ENCODE measurements around the gene PCDHGA8. TPM values are rescaled to one million over a fixed set of nuclear protein-coding genes. Genes with fewer than 3 reads are reported as not detected.
"Not testable (repeated sequence)": the region's sequence is repeated elsewhere in the genome, so short reads cannot be mapped to it uniquely, and the experiment has no call there.

The PCDHGA8 gene
- total RNA-seq, 6 experiments from 2014 or later = 0.27 to 0.88 (median 0.50) TPM

- TF ChIP-seq, protein P1, sequence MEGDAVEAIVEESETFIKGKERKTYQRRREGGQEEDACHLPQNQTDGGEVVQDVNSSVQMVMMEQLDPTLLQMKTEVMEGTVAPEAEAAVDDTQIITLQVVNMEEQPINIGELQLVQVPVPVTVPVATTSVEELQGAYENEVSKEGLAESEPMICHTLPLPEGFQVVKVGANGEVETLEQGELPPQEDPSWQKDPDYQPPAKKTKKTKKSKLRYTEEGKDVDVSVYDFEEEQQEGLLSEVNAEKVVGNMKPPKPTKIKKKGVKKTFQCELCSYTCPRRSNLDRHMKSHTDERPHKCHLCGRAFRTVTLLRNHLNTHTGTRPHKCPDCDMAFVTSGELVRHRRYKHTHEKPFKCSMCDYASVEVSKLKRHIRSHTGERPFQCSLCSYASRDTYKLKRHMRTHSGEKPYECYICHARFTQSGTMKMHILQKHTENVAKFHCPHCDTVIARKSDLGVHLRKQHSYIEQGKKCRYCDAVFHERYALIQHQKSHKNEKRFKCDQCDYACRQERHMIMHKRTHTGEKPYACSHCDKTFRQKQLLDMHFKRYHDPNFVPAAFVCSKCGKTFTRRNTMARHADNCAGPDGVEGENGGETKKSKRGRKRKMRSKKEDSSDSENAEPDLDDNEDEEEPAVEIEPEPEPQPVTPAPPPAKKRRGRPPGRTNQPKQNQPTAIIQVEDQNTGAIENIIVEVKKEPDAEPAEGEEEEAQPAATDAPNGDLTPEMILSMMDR (IDR thresholded peaks at IDR 0.05) = peak; percentile 47 to 70 (median 58)
- ATAC-seq = peak; percentile 98 to 100 (median 99)
- H3K27ac ChIP-seq; H3K4me1 ChIP-seq; H3K27me3 ChIP-seq; intact Hi-C loops (cut with DNase I); H3K36me3 ChIP-seq: not testable (repeated sequence)
- 3% methylated on average over 18 of the region's 43 CpGs for WGBS (ENCODE audit: insufficient coverage, low coverage, low lambda C conversion rate, missing lambda C conversion rate)
- peak in 1 of 3 donors; percentile 57 for DNase-seq
- Histone ChIP-seq H3K4me3 (peak within 1 kb of the TSS; percentile 33 to 49 (median 38)), H3K9me3 (peaks cover 0 to 15% (median 6%) of the 10 kb centered on the region in 4 donors)
Observed at GRCh38 chr5:141397756-141398551, 5.5 kb downstream of the PCDHGA8 start, which contains the start of gene PCDHGB5. Gene PCDHGB5 (plus strand): TSS chr5:141397947. CDS start chr5:141398128, 181 bp downstream.

DNA sequence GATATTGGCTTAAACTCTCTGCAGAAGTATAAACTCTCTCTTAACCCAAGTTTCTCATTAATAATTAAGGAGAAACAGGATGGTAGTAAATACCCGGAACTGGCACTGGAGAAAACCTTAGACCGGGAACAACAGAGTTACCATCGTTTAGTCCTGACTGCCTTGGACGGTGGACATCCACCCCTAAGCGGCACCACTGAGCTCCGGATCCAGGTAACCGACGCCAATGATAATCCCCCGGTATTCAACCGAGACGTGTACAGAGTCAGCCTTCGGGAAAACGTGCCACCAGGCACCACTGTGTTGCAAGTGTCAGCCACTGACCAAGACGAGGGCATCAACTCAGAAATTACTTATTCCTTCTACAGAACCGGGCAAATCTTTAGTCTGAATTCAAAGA lies 6.2 kb downstream of the PCDHGA8 start:
- 22% methylated on average over 7 of the region's 15 CpGs for WGBS (ENCODE audit: insufficient coverage, low coverage, low lambda C conversion rate, missing lambda C conversion rate)
- Histone ChIP-seq H3K36me3 (no peaks in the 10 kb centered on the region), H3K27me3 (no peaks in the 10 kb centered on the region), H3K9me3 (peaks cover 0 to 17% (median 7%) of the 10 kb centered on the region in 4 donors), H3K4me1 (no peaks in the 10 kb centered on the region), H3K4me3 (no peak overlapping the region), H3K27ac (no peak overlapping the region)
- ATAC-seq (no peak), DNase-seq (no peak)
- intact Hi-C loops (cut with DNase I) = no loop called here
- no peak for TF ChIP-seq POLR2A (IDR thresholded peaks at IDR 0.05)
- TF ChIP-seq, protein P1 (IDR thresholded peaks at IDR 0.05) = no peak

- Histone ChIP-seq H3K36me3 (no peaks in the 10 kb centered on the region), H3K9me3 (peaks cover 0 to 22% (median 7%) of the 10 kb centered on the region in 4 donors), H3K4me1 (no peaks in the 10 kb centered on the region), H3K27me3 (no peaks in the 10 kb centered on the region), H3K27ac (no peak overlapping the region), H3K4me3 (no peak overlapping the region)
- TF ChIP-seq, protein P1 (IDR thresholded peaks at IDR 0.05) = no peak
- no peak for TF ChIP-seq POLR2A (IDR thresholded peaks at IDR 0.05)
- WGBS (ENCODE audit: insufficient coverage, low coverage, low lambda C conversion rate, missing lambda C conversion rate) = no CpG with 5 or more reads among the region's 61 CpGs
- ATAC-seq = no peak
- intact Hi-C loops (cut with DNase I) = loop anchor here in 1 of 2 donors (10.0 kb wide), 1 partner anchor 155 kb away; no protein-coding TSS in a partner anchor
- no peak for DNase-seq
Observed at GRCh38 chr5:141399555-141400258, 7.3 kb downstream of the PCDHGA8 start.

DNA sequence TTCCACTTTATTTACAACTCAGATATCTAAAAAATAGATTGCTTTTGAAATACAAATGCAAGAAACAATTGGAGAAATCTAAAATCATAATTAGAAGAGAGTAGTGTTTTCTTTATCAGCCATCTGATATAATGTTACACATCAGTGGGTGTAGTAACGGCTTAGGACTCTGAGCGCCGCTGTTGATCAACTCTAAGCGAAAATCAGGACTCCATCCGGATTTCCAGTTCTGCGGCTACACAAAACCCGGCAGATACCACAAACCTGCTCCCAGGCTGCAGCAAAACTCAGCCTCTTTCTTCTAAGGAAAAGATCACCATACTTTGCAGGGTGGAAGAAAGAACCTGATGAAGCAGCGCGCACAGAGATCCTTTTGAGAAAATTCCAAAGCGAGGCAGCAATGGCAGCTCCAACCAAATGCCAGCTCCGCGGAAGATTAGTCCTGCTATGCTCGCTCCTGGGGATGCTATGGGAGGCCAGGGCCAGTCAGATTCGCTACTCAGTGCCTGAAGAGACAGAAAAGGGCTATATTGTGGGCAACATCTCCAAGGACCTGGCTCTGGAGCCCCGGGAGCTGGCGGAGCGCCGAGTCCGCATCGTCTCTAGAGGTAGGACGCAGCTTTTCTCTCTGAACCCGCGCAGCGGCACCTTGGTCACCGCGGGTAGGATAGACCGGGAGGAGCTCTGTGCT lies 10.3 kb downstream of the PCDHGA8 start, which contains the start of gene PCDHGA9:
PCDHGA9 (plus strand) TSS at position 226 of the 691 bp plus-strand sequence; CDS start at position 401, 175 bp downstream.
- DNase-seq = peak in 1 of 3 donors; percentile 45
- Histone ChIP-seq H3K27ac (no peak within 1 kb of the TSS), H3K4me1 (no peaks in the 10 kb centered on the region), H3K4me3 (peak within 1 kb of the TSS in 1 of 3 donors; percentile 35), H3K9me3 (peaks cover 0 to 22% (median 4%) of the 10 kb centered on the region in 4 donors), H3K36me3 (no peaks in the 10 kb centered on the region), H3K27me3 (no peaks in the 10 kb centered on the region)
- TF ChIP-seq POLR2A (IDR thresholded peaks at IDR 0.05) = no peak
- TF ChIP-seq, protein P1 (IDR thresholded peaks at IDR 0.05) = peak in 3 of 4 donors; percentile 25 to 40 (median 33)
- 34% methylated on average over 27 of the region's 27 CpGs for WGBS (ENCODE audit: insufficient coverage, low coverage, low lambda C conversion rate, missing lambda C conversion rate)
- intact Hi-C loops (cut with DNase I) = loop anchor here in 1 of 2 donors (10.0 kb wide), 1 partner anchor 152 kb away; no protein-coding TSS in a partner anchor
- ATAC-seq = peak; percentile 55 to 67 (median 62)
